Left ventricle myocardium inferior (tissue), 1 donor: ENCODE measurements around the gene BAIAP2L2. TPM values are rescaled to one million over a fixed set of nuclear protein-coding genes. Genes with fewer than 3 reads are reported as not detected.

Experiments used
- DNase-seq: peaks from one replicate; pipeline ENCODE4 v3.0.0-alpha.2; 2020
- H3K27ac ChIP-seq: fragments of 200-600 bp; replicated peaks from 2 replicates; pipeline ENCODE4 v1.8.0; 2021
- H3K27me3 ChIP-seq: fragments of 200-600 bp; 2 replicates; pipeline ENCODE4 v1.8.0; 2021; ENCODE audit warnings: low read depth
- H3K36me3 ChIP-seq: fragments of 200-600 bp; 2 replicates; pipeline ENCODE4 v1.8.0; 2021
- H3K4me1 ChIP-seq: fragments of 200-600 bp; 2 replicates; pipeline ENCODE4 v1.8.0; 2021
- H3K4me3 ChIP-seq: fragments of 200-600 bp; 2 replicates; pipeline ENCODE4 v1.8.0; 2021; ENCODE audit warnings: mild to moderate bottlenecking, moderate library complexity
- H3K9me3 ChIP-seq: fragments of 200-600 bp; replicated peaks from 2 replicates; pipeline ENCODE4 v1.8.0; 2021
- intact Hi-C: fragments of 100-400 bp; cut with micrococcal nuclease; formaldehyde crosslinking; loops from one replicate; pipeline ENCODE4 v1.11.0; 2022
- total RNA-seq: library from RNA; stranded (reverse); fragmentation: NEBNext Ultra II Directional; extraction: Animal tissue kit (Norgen Biotek cat#: 25700); gene quantifications from one replicate; pipeline ENCODE4 v1.2.1, GENCODE V29; 2021
- TF ChIP-seq, protein P1 (sequence below): fragments of 200-600 bp; IDR thresholded peaks from 2 replicates; pipeline ENCODE4 v1.8.0; 2021; ENCODE audit warnings: antibody characterized with exemption, mild to moderate bottlenecking, borderline replicate concordance
- donor health status: DM: no; HTN: yes; CAD: no; lungs with severe emphysema.

The BAIAP2L2 gene
- total RNA-seq, 1 donor from 2014 or later = 0.16 TPM

DNA sequence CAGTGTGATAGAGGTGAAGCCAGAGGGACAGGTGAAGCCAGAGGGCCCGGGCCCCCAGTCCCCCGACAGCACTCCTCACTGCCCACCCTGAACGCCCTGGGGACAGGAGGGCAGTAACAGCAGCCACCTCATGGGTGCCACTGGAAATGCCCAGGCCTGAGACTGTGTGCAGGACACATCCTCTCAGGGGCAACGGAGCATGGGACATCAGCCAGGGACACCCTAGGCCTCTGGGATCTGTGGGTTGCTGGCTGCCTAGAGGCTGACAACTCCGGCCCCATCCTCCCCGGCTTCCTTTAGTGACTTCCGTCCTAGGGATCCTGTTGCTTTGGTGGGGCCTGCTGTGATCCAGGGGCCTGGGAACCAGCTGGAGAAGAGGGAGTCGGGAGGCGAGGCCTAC, 17.4 kb upstream of the BAIAP2L2 start:
- Histone ChIP-seq H3K27me3 (no peaks in the 10 kb centered on the region), H3K36me3 (peaks cover 28% of the 10 kb centered on the region), H3K4me1 (peaks cover 13% of the 10 kb centered on the region), H3K9me3 (no peaks in the 10 kb centered on the region), H3K27ac (no peak overlapping the region), H3K4me3 (no peak overlapping the region)
- intact Hi-C loops = no loop called here
- TF ChIP-seq, protein P1, sequence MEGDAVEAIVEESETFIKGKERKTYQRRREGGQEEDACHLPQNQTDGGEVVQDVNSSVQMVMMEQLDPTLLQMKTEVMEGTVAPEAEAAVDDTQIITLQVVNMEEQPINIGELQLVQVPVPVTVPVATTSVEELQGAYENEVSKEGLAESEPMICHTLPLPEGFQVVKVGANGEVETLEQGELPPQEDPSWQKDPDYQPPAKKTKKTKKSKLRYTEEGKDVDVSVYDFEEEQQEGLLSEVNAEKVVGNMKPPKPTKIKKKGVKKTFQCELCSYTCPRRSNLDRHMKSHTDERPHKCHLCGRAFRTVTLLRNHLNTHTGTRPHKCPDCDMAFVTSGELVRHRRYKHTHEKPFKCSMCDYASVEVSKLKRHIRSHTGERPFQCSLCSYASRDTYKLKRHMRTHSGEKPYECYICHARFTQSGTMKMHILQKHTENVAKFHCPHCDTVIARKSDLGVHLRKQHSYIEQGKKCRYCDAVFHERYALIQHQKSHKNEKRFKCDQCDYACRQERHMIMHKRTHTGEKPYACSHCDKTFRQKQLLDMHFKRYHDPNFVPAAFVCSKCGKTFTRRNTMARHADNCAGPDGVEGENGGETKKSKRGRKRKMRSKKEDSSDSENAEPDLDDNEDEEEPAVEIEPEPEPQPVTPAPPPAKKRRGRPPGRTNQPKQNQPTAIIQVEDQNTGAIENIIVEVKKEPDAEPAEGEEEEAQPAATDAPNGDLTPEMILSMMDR = no peak
- DNase-seq = no peak

DNA sequence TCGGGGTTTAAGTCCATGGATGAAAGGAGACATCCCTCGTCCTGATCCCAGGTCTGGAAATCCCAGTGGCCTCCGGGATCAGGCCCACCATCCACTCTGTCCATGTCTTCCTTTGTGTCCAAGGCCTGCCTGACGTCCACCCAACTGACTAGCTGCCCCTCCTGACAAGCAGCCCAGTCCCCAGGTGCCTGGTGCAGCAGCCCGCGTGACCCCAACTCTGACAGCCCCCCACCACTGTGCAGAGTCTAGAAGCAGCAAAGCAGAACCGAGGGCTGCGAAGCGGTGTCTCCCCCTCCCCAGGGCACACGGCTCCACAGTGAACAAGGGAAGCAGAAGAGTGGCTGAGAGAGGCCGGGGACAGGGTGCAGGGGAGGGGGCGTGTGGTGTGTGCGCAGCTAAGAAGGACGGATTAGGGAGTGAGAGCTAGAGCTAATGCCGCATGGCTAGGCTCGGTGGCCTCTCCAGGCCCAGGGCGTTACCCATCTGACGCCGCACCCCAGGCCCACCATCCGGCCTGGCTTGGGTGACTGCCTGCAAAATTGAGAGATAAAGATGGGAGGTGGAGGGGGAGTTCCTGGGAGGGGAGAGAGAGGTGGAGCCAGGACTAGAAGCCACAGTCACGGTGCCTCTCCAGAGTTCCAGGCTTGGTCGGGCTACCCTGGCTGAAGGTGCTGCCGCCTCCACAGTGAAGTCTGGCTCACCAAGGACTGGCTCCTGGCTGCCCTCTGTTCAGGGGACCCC, 16.6 kb upstream of the BAIAP2L2 start:
- no peaks in the 10 kb centered on the region for H3K27me3 ChIP-seq
- intact Hi-C loops = no loop called here
- DNase-seq = no peak
- no peak overlapping the region for H3K4me3 ChIP-seq
- H3K4me1 ChIP-seq = peaks cover 13% of the 10 kb centered on the region
- TF ChIP-seq, protein P1 = no peak
- peaks cover 21% of the 10 kb centered on the region for H3K36me3 ChIP-seq
- no peak overlapping the region for H3K27ac ChIP-seq
- H3K9me3 ChIP-seq = no peaks in the 10 kb centered on the region

DNA sequence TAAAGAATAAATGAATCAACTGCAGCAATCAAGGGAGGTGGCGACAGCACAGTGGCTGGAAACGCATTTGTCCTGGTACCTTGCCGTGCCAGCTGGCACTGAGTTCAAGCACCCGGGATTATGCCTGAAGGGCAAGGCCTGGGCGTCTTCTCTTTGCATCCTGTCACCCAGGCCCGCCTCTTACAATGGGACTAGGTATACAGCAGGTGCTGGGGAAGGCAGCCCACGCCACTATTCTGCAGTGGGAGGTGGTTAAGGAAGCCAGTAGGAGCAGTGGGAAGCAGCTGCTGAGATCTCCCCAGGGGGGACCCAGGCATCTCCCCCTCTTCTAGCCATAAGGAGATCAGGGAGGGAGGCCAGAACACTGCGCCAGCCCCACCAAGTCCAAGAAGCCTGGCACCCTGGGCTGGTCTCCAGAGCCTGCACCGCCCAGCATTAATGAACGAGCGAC, 15.3 kb upstream of the BAIAP2L2 start:
- Histone ChIP-seq H3K9me3 (no peaks in the 10 kb centered on the region), H3K27ac (no peak overlapping the region), H3K4me1 (peaks cover 2% of the 10 kb centered on the region), H3K27me3 (no peaks in the 10 kb centered on the region), H3K4me3 (no peak overlapping the region), H3K36me3 (peaks cover 16% of the 10 kb centered on the region)
- TF ChIP-seq, protein P1 = no peak
- intact Hi-C loops = no loop called here
- DNase-seq = no peak

DNA sequence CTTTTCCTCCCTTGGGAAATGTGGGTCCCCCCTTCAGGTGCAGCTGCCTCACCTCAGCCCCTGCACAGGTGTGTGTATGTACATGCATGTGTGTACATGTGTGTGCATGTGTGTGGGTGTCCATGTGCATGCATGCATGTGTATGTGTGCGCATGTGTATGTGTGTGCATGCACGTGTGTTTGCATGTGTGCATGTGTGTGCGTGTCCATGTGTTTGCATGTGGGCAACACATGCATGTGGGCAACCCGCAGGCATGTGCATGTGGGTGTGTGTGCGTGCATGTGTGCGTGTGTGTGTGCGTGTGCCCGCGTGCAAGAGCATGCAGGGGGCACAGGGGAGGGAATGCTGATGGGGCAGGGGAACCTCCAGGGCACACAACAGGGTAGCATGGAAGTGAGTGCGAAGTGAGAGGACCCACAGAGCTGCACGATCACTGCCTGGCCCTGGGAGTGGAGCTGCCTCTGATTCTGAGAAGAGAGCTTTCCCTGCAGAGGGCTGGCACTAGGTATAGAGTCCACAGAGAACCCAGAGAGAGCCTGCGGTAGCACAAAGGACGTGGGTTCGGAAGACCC, 14.6 kb upstream of the BAIAP2L2 start:
- H3K4me1 ChIP-seq = no peaks in the 10 kb centered on the region
- no peak overlapping the region for H3K27ac ChIP-seq
- H3K4me3 ChIP-seq = no peak overlapping the region
- H3K9me3 ChIP-seq = no peaks in the 10 kb centered on the region
- TF ChIP-seq, protein P1 = no peak
- no peak for DNase-seq
- peaks cover 16% of the 10 kb centered on the region for H3K36me3 ChIP-seq
- no peaks in the 10 kb centered on the region for H3K27me3 ChIP-seq
- intact Hi-C loops = no loop called here

DNA sequence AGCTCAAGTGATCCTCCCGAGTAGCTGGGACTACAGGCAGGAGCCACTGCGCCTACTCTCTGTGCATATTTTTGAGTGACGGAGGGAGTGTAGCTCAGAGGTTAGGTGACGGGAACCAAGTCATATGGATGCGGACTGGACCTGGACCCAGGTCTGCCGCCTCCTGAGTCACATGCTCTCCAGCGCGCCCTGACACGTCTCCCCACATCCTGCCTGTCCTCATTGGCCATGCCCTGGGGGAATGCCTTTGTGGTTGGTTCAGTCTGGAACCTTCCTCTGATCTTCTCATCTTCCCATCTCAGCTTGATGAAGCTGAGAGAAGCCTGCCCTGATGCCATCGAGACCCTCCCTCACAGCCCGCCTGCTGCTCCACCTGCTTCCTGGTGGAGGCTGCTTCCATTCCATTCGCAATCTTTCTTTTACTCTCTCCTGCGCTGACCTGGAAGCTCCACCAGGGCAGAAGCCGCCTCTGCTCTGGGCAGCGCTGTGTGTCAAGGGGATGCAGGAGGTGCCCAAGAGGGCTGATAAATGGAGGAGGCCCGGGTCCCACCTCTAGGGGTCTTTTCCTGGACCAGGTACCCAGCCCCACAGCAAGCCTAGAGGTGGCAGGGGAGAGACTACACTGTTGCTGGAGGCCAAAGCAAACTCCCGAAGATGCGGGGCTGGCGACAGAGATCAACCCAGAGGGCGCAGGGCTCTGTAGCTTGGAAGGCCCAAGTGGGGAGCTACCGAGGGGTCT, 13.9 kb upstream of the BAIAP2L2 start:
- TF ChIP-seq, protein P1 = no peak
- H3K27me3 ChIP-seq = no peaks in the 10 kb centered on the region
- no peak overlapping the region for H3K4me3 ChIP-seq
- DNase-seq = no peak
- H3K9me3 ChIP-seq = no peaks in the 10 kb centered on the region
- no peak overlapping the region for H3K27ac ChIP-seq
- no peaks in the 10 kb centered on the region for H3K4me1 ChIP-seq
- intact Hi-C loops = no loop called here
- peaks cover 16% of the 10 kb centered on the region for H3K36me3 ChIP-seq
